Measurements from ENCODE around the gene DLST.

Gene DLST

DNA sequence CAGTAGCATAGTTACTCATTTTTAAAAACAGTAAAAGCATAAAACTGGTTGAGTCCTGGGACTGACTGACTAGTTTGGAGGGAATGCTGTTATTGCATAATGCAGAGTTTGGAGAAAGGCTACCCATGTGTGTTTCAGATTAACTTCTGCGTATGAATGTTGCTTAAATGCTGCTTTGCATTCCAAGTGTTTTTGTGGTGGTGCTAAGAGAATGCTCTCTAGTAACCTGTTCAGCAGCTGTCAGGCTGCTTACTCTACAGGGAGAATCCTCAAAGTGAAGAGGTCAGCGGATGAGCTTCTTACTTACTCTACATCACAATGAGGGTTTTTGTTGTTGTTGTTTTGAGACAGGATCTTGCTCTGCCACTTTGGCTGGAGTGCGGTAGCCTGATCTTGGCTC is 4.3 kb downstream of the DLST start:
- Histone ChIP-seq H3K4me3 (replicated peaks; ENCODE audit: insufficient read depth, low read length) (no peak overlapping the region), H3K27me3 (ENCODE audit: insufficient read depth, poor library complexity, severe bottlenecking) (no peaks in the 10 kb centered on the region), H3K27ac (replicated peaks) (no peak overlapping the region)
- no peak for TF ChIP-seq GABPA (IDR thresholded peaks at IDR 0.05; ENCODE audit: low read depth)
- TF ChIP-seq, protein P1, sequence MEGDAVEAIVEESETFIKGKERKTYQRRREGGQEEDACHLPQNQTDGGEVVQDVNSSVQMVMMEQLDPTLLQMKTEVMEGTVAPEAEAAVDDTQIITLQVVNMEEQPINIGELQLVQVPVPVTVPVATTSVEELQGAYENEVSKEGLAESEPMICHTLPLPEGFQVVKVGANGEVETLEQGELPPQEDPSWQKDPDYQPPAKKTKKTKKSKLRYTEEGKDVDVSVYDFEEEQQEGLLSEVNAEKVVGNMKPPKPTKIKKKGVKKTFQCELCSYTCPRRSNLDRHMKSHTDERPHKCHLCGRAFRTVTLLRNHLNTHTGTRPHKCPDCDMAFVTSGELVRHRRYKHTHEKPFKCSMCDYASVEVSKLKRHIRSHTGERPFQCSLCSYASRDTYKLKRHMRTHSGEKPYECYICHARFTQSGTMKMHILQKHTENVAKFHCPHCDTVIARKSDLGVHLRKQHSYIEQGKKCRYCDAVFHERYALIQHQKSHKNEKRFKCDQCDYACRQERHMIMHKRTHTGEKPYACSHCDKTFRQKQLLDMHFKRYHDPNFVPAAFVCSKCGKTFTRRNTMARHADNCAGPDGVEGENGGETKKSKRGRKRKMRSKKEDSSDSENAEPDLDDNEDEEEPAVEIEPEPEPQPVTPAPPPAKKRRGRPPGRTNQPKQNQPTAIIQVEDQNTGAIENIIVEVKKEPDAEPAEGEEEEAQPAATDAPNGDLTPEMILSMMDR (IDR thresholded peaks at IDR 0.05; ENCODE audit: insufficient read depth, low read length): no peak
- TF ChIP-seq POLR2AphosphoS5 (IDR thresholded peaks at IDR 0.05; ENCODE audit: low read depth): no peak
- TF ChIP-seq, protein P2, sequence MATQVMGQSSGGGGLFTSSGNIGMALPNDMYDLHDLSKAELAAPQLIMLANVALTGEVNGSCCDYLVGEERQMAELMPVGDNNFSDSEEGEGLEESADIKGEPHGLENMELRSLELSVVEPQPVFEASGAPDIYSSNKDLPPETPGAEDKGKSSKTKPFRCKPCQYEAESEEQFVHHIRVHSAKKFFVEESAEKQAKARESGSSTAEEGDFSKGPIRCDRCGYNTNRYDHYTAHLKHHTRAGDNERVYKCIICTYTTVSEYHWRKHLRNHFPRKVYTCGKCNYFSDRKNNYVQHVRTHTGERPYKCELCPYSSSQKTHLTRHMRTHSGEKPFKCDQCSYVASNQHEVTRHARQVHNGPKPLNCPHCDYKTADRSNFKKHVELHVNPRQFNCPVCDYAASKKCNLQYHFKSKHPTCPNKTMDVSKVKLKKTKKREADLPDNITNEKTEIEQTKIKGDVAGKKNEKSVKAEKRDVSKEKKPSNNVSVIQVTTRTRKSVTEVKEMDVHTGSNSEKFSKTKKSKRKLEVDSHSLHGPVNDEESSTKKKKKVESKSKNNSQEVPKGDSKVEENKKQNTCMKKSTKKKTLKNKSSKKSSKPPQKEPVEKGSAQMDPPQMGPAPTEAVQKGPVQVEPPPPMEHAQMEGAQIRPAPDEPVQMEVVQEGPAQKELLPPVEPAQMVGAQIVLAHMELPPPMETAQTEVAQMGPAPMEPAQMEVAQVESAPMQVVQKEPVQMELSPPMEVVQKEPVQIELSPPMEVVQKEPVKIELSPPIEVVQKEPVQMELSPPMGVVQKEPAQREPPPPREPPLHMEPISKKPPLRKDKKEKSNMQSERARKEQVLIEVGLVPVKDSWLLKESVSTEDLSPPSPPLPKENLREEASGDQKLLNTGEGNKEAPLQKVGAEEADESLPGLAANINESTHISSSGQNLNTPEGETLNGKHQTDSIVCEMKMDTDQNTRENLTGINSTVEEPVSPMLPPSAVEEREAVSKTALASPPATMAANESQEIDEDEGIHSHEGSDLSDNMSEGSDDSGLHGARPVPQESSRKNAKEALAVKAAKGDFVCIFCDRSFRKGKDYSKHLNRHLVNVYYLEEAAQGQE (IDR thresholded peaks at IDR 0.05; ENCODE audit: insufficient replicate concordance, low read depth): no peak
- no peak for TF ChIP-seq SPI1 (IDR thresholded peaks at IDR 0.05; ENCODE audit: borderline replicate concordance, low read depth)
- no peak for DNase-seq (ENCODE audit: low read depth in 1 of 2, low spot score in 1 of 2)

DNA sequence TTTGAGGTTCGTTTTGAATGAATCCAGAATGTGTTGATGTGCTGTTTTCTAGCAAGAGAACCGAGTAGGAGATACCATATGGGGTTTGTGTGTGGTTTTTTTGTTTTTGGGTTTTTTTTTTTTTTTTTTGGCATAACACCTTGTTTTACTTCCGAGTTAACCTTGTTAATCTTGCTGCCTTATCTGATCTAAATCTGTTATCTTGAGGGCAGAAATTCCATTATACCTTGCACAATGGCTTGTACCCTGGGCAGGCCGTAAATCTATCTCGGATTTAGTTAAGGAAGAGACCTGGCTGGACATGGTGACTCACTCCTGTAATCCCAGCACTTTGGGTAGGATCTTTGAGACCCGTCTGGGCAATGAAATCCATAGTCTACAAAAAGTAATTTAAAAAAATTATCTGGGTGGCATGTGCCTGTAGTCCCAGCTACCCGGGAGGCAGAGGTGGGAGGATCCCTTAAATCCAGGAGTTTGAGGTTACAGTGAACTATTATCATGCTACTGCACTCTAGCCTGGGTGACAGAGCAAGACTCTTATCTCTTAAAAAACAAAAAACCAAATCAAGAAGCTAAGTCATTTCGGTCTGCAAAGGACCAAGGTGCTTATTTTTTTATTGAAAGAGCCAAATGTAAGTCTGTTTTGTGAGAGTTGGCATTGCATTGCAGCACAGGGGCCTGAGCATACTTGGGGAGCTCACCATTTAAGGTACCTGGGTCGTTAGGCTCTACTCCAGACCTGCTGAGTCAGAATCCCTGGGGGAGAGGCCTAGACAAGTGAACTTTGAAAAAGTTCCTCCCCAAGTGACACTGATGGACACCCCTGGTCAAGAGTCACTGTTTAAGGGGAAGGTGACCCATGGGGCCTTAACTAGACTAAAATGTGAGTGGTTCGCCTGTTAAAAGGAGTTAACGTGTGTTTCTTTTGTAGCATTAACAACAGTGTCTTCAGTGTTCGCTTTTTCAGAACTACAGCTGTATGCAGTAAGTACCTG is 6.7 kb downstream of the DLST start:
- Histone ChIP-seq H3K27ac (replicated peaks) (no peak overlapping the region), H3K4me3 (replicated peaks; ENCODE audit: insufficient read depth, low read length) (no peak overlapping the region), H3K27me3 (ENCODE audit: insufficient read depth, poor library complexity, severe bottlenecking) (no peaks in the 10 kb centered on the region)
- DNase-seq (ENCODE audit: low read depth in 1 of 2, low spot score in 1 of 2): no peak
- TF ChIP-seq, protein P2 (IDR thresholded peaks at IDR 0.05; ENCODE audit: insufficient replicate concordance, low read depth): no peak

DNA sequence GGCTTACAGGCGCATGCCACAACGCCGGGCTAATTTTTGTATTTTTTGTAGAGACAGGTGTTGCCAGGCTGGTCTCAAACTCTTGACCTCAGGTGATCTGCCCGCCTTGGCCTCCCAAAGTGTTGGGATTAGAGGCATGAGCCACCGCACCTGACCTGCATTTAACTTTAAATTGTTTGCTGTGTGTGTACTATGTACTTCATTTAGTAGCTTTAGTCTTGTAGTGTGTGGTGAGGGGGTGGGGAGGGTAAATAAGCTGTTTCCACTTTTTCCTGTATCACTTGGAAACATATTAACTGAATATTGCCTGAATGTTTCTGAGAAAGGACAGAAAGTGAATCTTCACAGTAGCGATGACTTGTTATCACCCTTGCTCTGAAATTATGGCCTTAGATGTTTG is 8.5 kb downstream of the DLST start:
- Histone ChIP-seq H3K27ac (replicated peaks) (no peak overlapping the region), H3K27me3 (ENCODE audit: insufficient read depth, poor library complexity, severe bottlenecking) (no peaks in the 10 kb centered on the region), H3K4me3 (replicated peaks; ENCODE audit: insufficient read depth, low read length) (no peak overlapping the region)
- DNase-seq (ENCODE audit: low read depth in 1 of 2, low spot score in 1 of 2): no peak
- TF ChIP-seq, protein P1 (IDR thresholded peaks at IDR 0.05; ENCODE audit: insufficient read depth, low read length): no peak
- TF ChIP-seq SPI1 (IDR thresholded peaks at IDR 0.05; ENCODE audit: borderline replicate concordance, low read depth) (no peak), GABPA (IDR thresholded peaks at IDR 0.05; ENCODE audit: low read depth) (no peak), POLR2AphosphoS5 (IDR thresholded peaks at IDR 0.05; ENCODE audit: low read depth) (no peak)
- TF ChIP-seq, protein P2 (IDR thresholded peaks at IDR 0.05; ENCODE audit: insufficient replicate concordance, low read depth): no peak

Data from HL-60 (cell line).